OCI-LY7 (cell line): ENCODE results near the gene DNHD1. TPM values are rescaled to one million over a fixed set of nuclear protein-coding genes. Genes with fewer than 3 reads are reported as not detected.

Source experiments
- BruUV-seq: library from RNA; stranded (reverse); fragments of 400-500 nt; replicated peaks from 2 replicates; lab custom pipeline; 2021; lab: Mats Ljungman, UMichigan
- CTCF ChIA-PET: fragments of 300-600 bp; sonication (Branson Sonifier 250); formaldehyde crosslinking; loops from one replicate; lab custom pipeline; 2022; ENCODE audit warnings: antibody characterized with exemption; ENCODE audit not compliant: unreplicated experiment; lab: Charles Lee
- POLR2A ChIA-PET: fragments of 300-600 bp; sonication (Branson Sonifier 250); formaldehyde crosslinking; loops from one replicate; lab custom pipeline; 2022; ENCODE audit warnings: antibody characterized with exemption; lab: Charles Lee
- DNase-seq: peaks from one replicate; pipeline ENCODE4 v3.0.0-alpha.2; 2015; ENCODE audit warnings: low spot score
- H2AFZ ChIP-seq: fragments of 200-600 bp; sonication (generic), shearing (Covaris generic); 2 replicates; pipeline ENCODE4 v1.6.1; 2014; ENCODE audit warnings: mild to moderate bottlenecking, antibody characterized with exemption, low read length, moderate library complexity
- H3K27ac ChIP-seq: fragments of 200-600 bp; sonication (generic); 2 replicates; pipeline ENCODE4 v1.5.1; 2014; ENCODE audit warnings: mixed run types, low read depth, mild to moderate bottlenecking, moderate library complexity, low read length, inconsistent platforms; ENCODE audit not compliant: poor library complexity, severe bottlenecking
- H3K36me3 ChIP-seq: fragments of 200-600 bp; sonication (generic); 2 replicates; pipeline ENCODE4 v1.6.1; 2014; ENCODE audit warnings: mild to moderate bottlenecking, antibody characterized with exemption, low read length, moderate library complexity, mixed read lengths; ENCODE audit not compliant: insufficient read depth
- H3K4me1 ChIP-seq: fragments of 200-600 bp; sonication (generic); 2 replicates; pipeline ENCODE4 v1.5.1; 2014; ENCODE audit warnings: mild to moderate bottlenecking, low read length; ENCODE audit not compliant: insufficient read depth, poor library complexity, severe bottlenecking
- H3K4me2 ChIP-seq: fragments of 200-600 bp; sonication (generic); 2 replicates; pipeline ENCODE4 v1.6.1; 2014; ENCODE audit warnings: mild to moderate bottlenecking, low read length
- H3K4me3 ChIP-seq: fragments of 200-600 bp; sonication (generic); 2 replicates; pipeline ENCODE4 v1.5.1; 2014; ENCODE audit warnings: mild to moderate bottlenecking, low read depth, low read length; ENCODE audit not compliant: poor library complexity, severe bottlenecking
- H3K79me2 ChIP-seq: fragments of 200-600 bp; sonication (generic); 2 replicates; pipeline ENCODE4 v1.6.1; 2016; ENCODE audit warnings: low read depth, mild to moderate bottlenecking, low read length, moderate library complexity, mixed read lengths; ENCODE audit not compliant: insufficient read depth
- H3K9me2 ChIP-seq: fragments of 200-600 bp; sonication (generic); 2 replicates; pipeline ENCODE4 v1.6.1; 2016; ENCODE audit warnings: mild to moderate bottlenecking, low read length, mixed read lengths; ENCODE audit not compliant: insufficient read depth
- H3K9me3 ChIP-seq: fragments of 200-600 bp; sonication (generic); 2 replicates; pipeline ENCODE4 v1.6.1; 2014; ENCODE audit warnings: mild to moderate bottlenecking, mixed run types, low read length, mixed read lengths
- H4K20me1 ChIP-seq: fragments of 200-600 bp; sonication (generic); 2 replicates; pipeline ENCODE4 v1.6.1; 2014; ENCODE audit warnings: mild to moderate bottlenecking, antibody characterized with exemption, low read length, moderate library complexity, mixed read lengths; ENCODE audit not compliant: insufficient read depth
- CTCF ChIP-seq: fragments of 200-600 bp; sonication (generic); conservative IDR thresholded peaks from 2 replicates; pipeline ENCODE4 v1.5.1; 2014; ENCODE audit warnings: mild to moderate bottlenecking, antibody characterized with exemption, low read length, moderate library complexity, mixed read lengths
- EZH2phosphoT487 ChIP-seq: fragments of 200-600 bp; sonication (generic); IDR thresholded peaks from 2 replicates; pipeline ENCODE4 v1.6.1; 2018; ENCODE audit warnings: low read depth, borderline replicate concordance, mild to moderate bottlenecking, mixed run types, antibody characterized with exemption, low read length, moderate library complexity, mixed read lengths
- intact Hi-C: fragments of 100-400 bp; cut with micrococcal nuclease; formaldehyde crosslinking; loops from one replicate; pipeline ENCODE4 v1.10.0; 2022; ENCODE audit not compliant: unreplicated experiment
- total RNA-seq, 2 experiments: library from RNA; depleted of rRNA in 1 of 2; stranded (reverse); fragments of >200 nt in 1 of 2; shearing (Covaris generic) in 1 of 2; gene quantifications; 2 replicates each; pipeline ENCODE4 v1.2.3, GENCODE V29; 2014 to 2022

The DNHD1 gene
- total RNA-seq, 2 experiments from 2014 or later: 24.3 to 52.7 TPM

- Histone ChIP-seq H3K9me3 (no peaks in the 10 kb centered on the region), H3K4me2 (no peak overlapping the region), H3K27ac (no peak overlapping the region), H3K79me2 (peaks cover 6% of the 10 kb centered on the region; the same call in 1 of the 2 replicates), H4K20me1 (peaks cover 5% of the 10 kb centered on the region; the same call in 1 of the 2 replicates), H3K36me3 (peaks cover 10% of the 10 kb centered on the region; the same call in 1 of the 2 replicates), H3K4me3 (no peak overlapping the region), H3K4me1 (peaks cover 35% of the 10 kb centered on the region), H2AFZ (no peak overlapping the region), H3K9me2 (no peaks in the 10 kb centered on the region)
- TF ChIP-seq EZH2phosphoT487: no peak
- no peak for TF ChIP-seq CTCF
- intact Hi-C loops: no loop called here
- DNase-seq: no peak
- CTCF ChIA-PET: interaction anchor here (0.6 to 0.7 kb wide), 2 partner anchors 29 to 135 kb away, joined by 3 read pairs; partner anchors contain the start of gene TIMM10B
- POLR2A ChIA-PET: interaction anchor here (0.7 to 0.8 kb wide), 2 partner anchors 15 to 28 kb away, joined by 3 to 5 read pairs; no protein-coding TSS in a partner anchor
- BruUV-seq: no TSS peak
These were observed 119.0 kb downstream of the DNHD1 start for GRCh38 chr11:6615882-6616585.

GRCh38 chr11:6616596-6617250 lies 119.6 kb downstream of the DNHD1 start:
- Histone ChIP-seq H3K9me3 (no peaks in the 10 kb centered on the region), H2AFZ (no peak overlapping the region), H3K9me2 (no peaks in the 10 kb centered on the region), H3K27ac (no peak overlapping the region), H3K4me1 (peaks cover 35% of the 10 kb centered on the region), H3K4me2 (no peak overlapping the region), H3K4me3 (no peak overlapping the region), H3K79me2 (no peaks in the 10 kb centered on the region; the same call in 1 of the 2 replicates), H3K36me3 (peaks cover 5% of the 10 kb centered on the region; the same call in 1 of the 2 replicates), H4K20me1 (no peaks in the 10 kb centered on the region)
- DNase-seq: no peak
- ChIA-PET POLR2A (interaction anchor here (0.7 to 0.8 kb wide), 2 partner anchors 14 to 27 kb away, joined by 3 to 5 read pairs; no protein-coding TSS in a partner anchor), CTCF (no interaction called here)
- no TSS peak for BruUV-seq
- TF ChIP-seq CTCF (no peak), EZH2phosphoT487 (no peak)
- intact Hi-C loops: no loop called here
